ENCODE data around the gene ATF6.

ATF6 gene

DNA sequence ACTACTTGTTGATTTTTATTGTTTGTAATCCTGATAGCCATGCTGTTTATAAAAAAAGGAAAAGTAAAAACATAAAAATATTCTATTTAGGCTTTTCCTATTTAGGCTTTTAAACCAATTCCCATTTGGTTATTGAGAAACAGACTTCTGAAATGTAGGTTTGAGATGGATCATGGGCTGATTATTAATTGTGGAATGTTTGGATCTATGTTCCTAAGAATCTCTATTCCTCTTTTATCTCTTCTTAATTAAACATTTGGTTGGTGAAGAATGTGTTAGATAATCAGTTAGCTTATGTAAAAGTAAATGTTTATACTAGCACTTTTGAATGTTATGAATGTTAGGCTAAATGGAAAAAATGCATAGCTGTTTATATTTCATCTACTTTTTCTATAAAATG is 97.4 kb downstream of the ATF6 start:
- H3K4me3 ChIP-seq (ENCODE audit: low read depth, low read length), result no peak overlapping the region
- no peak for DNase-seq (ENCODE audit: low read depth)
- TF ChIP-seq CTCF (IDR thresholded peaks at IDR 0.05; ENCODE audit: control insufficient read depth, extremely low read depth, insufficient read depth), result no peak

DNA sequence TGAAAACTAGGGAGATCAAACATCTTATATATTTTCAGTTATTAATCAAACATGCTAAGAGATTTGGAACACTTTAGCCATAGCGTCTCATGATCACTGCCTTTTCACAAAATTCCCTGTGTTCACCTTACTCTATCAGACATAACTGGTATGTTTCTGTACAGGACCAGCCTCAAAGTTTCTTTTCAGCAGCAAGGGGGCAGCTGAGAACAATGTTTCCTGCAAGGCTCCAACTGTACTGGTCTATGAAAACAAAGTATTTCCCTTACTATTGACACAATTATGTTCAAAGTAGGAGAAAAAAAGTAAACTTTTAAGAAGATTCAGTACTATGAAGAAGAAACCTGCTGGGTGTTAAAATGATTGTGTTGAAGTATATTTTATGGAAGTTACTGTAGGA is 98.5 kb downstream of the ATF6 start:
- DNase-seq (ENCODE audit: low read depth), result no peak
- no peak overlapping the region for H3K4me3 ChIP-seq (ENCODE audit: low read depth, low read length)
- peak; percentile 27; the same call in 1 of the 2 replicates for TF ChIP-seq CTCF (IDR thresholded peaks at IDR 0.05; ENCODE audit: control insufficient read depth, extremely low read depth, insufficient read depth)

DNA sequence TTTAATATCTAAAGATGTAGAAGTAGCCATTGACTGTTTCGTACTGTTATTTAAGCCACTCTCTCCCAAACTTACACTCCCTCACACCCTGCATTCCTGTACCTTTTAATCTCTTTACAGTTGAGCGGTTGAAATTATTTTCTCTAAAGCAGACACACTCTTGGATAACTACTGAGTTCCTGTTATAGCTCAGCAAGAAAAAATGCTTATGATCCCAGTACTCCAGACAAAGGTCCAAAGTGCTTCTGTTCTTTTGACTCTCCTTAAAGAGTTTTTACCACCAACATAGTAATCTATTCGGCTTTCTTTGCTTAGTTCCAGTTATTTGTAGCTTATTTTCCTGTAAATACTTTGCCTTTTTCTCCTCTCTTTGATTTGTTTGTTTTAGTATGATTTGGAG is 100.1 kb downstream of the ATF6 start:
- H3K4me3 ChIP-seq (ENCODE audit: low read depth, low read length), result no peak overlapping the region
- no peak for DNase-seq (ENCODE audit: low read depth)
- TF ChIP-seq CTCF (IDR thresholded peaks at IDR 0.05; ENCODE audit: control insufficient read depth, extremely low read depth, insufficient read depth), result no peak

DNA sequence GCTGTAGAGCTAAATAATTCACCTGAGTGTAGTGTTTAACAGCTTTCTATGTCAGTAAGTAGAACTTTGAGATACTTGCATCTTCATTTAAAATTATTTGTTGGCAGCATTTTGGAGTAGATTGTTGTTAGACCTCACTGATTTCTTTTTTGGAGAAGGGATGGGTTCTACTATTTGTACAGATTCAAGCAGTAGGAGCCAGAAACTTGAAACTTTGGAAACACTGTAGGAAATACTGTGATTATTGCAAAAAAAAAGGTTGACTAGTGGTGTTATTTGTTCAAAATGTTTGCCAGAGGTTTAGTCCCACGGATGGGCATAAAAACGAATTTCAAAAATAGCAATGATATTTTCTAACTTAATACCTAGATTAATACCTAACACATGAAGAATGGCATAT is 102.7 kb downstream of the ATF6 start:
- no peak for DNase-seq (ENCODE audit: low read depth)
- no peak overlapping the region for H3K4me3 ChIP-seq (ENCODE audit: low read depth, low read length)
- TF ChIP-seq CTCF (IDR thresholded peaks at IDR 0.05; ENCODE audit: control insufficient read depth, extremely low read depth, insufficient read depth), result no peak

- DNase-seq (ENCODE audit: low read depth), result no peak
- no peak for TF ChIP-seq CTCF (IDR thresholded peaks at IDR 0.05; ENCODE audit: control insufficient read depth, extremely low read depth, insufficient read depth)
- H3K4me3 ChIP-seq (ENCODE audit: low read depth, low read length), result no peak overlapping the region
Observed at GRCh38 chr1:161869291-161869690, 103.2 kb downstream of the ATF6 start.

GRCh38 chr1:161872506-161872905 is 106.4 kb downstream of the ATF6 start:
- TF ChIP-seq CTCF (IDR thresholded peaks at IDR 0.05; ENCODE audit: control insufficient read depth, extremely low read depth, insufficient read depth), result no peak
- no peak for DNase-seq (ENCODE audit: low read depth)
- H3K4me3 ChIP-seq (ENCODE audit: low read depth, low read length), result no peak overlapping the region

- no peak overlapping the region for H3K4me3 ChIP-seq (ENCODE audit: low read depth, low read length)
- no peak for TF ChIP-seq CTCF (IDR thresholded peaks at IDR 0.05; ENCODE audit: control insufficient read depth, extremely low read depth, insufficient read depth)
- DNase-seq (ENCODE audit: low read depth), result no peak
Observed at GRCh38 chr1:161879261-161879660, 113.1 kb downstream of the ATF6 start.
